Cardiac muscle cell (in vitro differentiated cells and primary cell): ENCODE data around the gene NEURL4. TPM values are rescaled to one million over a fixed set of nuclear protein-coding genes. Genes with fewer than 3 reads are reported as not detected.

Experiments
- DNase-seq, 2 donors: peaks; one replicate each; pipeline versions ENCODE4 v3.0.0 to v3.0.0-alpha.2; 2010 to 2017; ENCODE audit warnings: low read depth in 1 of 2, low spot score in 1 of 2
- H3K27ac ChIP-seq: fragments of 200-600 bp; sonication (generic); 2 replicates; pipeline ENCODE4 v1.5.1; 2016
- H3K27me3 ChIP-seq: fragments of 200-600 bp; sonication (generic); 2 replicates; pipeline ENCODE4 v1.6.0; 2016; ENCODE audit warnings: control low read depth
- H3K36me3 ChIP-seq: fragments of 200-600 bp; sonication (generic); 2 replicates; pipeline ENCODE4 v1.5.1; 2016; ENCODE audit warnings: control low read depth
- H3K4me1 ChIP-seq: fragments of 200-600 bp; sonication (generic); 2 replicates; pipeline ENCODE4 v1.8.1; 2017; ENCODE audit warnings: low read depth, mild to moderate bottlenecking, mixed run types
- H3K4me3 ChIP-seq: fragments of 200-600 bp; sonication (generic); 2 replicates; pipeline ENCODE4 v1.5.1; 2016; ENCODE audit warnings: mild to moderate bottlenecking
- H3K9me3 ChIP-seq: fragments of 200-600 bp; sonication (generic); 2 replicates; pipeline ENCODE4 v1.5.1; 2017; ENCODE audit warnings: low read depth, mild to moderate bottlenecking, control low read depth
- polyA plus RNA-seq: library from polyadenylated mRNA; unstranded; fragments of >200 nt; fragmentation: Nextera tagmentation; extraction: Ambion mirVana; gene quantifications from 2 replicates; pipeline ENCODE4 v1.2.1, GENCODE V29; 2016
- total RNA-seq: library from RNA; depleted of rRNA; stranded (reverse); fragments of >200 nt; gene quantifications from 2 replicates; pipeline ENCODE4 v1.2.3, GENCODE V29; 2016
- TF ChIP-seq, protein P1 (sequence below): IDR thresholded peaks from 2 replicates; pipeline ENCODE4 v1.5.1; 2012; ENCODE audit warnings: low read depth, mild to moderate bottlenecking, low read length

Gene NEURL4
- total and polyA plus RNA-seq, 2 experiments from 2014 or later = 15.5 to 32.4 TPM

DNA sequence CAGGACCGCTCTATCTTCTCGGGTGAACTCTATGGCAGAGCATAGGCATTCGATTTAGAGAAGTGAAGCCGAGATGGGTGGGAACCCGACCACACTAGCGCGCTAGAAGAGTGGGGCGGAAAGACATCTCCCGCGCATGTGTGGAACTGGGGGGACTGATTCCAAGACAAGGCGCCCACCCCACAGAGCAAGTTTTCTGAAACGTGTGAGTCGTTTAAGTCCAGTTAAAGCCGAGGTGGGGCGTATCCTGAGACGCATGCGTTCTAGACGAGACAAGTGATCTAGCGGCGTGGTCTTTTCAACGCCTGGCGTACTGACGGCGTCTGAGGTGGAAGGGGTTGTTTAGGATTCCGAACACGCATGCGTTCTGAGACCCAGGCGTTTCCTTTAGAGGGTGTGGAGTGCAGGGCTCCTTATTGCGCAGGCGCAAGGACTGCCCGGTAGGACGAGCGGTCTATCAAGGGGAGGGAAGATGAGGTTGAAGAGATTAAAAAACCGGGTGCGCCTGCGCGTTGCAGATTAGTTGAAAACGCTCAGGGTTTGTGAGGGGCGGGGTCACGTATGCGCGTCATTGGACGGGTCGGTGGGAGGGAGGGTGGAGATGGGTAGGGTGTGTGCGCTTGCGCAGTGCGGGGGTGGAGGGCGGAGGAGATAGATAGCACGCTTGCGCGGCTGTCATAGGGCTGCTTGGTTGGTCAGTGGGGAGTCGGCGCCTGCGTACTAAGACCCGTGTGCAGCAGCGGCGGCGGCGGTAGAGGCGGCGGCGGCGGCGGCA is 22.0 kb downstream of the NEURL4 start, which contains the start of gene EIF5A:
TSS of gene EIF5A (plus strand) at position 718 of the 775 bp plus-strand sequence. CDS start 2,008 bp downstream, outside the sequence.
- Histone ChIP-seq H3K4me3 (peak within 1 kb of the TSS; percentile 90), H3K4me1 (peaks cover 10% of the 10 kb centered on the region), H3K27ac (peak within 1 kb of the TSS; percentile 99), H3K27me3 (no peaks in the 10 kb centered on the region), H3K36me3 (peaks cover 19% of the 10 kb centered on the region), H3K9me3 (no peaks in the 10 kb centered on the region)
- TF ChIP-seq, protein P1, sequence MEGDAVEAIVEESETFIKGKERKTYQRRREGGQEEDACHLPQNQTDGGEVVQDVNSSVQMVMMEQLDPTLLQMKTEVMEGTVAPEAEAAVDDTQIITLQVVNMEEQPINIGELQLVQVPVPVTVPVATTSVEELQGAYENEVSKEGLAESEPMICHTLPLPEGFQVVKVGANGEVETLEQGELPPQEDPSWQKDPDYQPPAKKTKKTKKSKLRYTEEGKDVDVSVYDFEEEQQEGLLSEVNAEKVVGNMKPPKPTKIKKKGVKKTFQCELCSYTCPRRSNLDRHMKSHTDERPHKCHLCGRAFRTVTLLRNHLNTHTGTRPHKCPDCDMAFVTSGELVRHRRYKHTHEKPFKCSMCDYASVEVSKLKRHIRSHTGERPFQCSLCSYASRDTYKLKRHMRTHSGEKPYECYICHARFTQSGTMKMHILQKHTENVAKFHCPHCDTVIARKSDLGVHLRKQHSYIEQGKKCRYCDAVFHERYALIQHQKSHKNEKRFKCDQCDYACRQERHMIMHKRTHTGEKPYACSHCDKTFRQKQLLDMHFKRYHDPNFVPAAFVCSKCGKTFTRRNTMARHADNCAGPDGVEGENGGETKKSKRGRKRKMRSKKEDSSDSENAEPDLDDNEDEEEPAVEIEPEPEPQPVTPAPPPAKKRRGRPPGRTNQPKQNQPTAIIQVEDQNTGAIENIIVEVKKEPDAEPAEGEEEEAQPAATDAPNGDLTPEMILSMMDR = no peak
- peak; percentile 100 for DNase-seq

DNA sequence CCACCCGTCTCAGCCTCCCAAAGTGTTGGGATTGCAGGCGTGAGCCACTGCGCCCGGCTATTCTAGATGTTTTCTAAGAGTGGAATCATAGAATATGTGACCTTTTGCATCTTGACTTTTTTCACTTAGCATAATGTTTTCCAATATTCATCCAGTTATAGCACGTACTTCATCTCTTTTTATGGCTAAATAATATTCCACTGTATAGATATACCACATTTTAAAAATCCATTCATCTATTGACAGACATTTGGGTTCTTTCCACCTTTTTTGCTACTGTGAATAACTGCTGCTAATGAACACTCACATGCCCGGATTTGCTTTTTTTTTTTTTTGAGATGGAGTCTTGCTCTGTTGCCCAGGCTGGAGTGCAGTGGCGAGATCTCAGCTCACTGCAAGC is 25.0 kb downstream of the NEURL4 start:
- no peak for DNase-seq
- no peaks in the 10 kb centered on the region for H3K9me3 ChIP-seq
- H3K36me3 ChIP-seq = no peaks in the 10 kb centered on the region
- no peak overlapping the region for H3K27ac ChIP-seq
- H3K27me3 ChIP-seq = no peaks in the 10 kb centered on the region
- H3K4me1 ChIP-seq = peaks cover 3% of the 10 kb centered on the region
- TF ChIP-seq, protein P1 = no peak
- no peak overlapping the region for H3K4me3 ChIP-seq

DNA sequence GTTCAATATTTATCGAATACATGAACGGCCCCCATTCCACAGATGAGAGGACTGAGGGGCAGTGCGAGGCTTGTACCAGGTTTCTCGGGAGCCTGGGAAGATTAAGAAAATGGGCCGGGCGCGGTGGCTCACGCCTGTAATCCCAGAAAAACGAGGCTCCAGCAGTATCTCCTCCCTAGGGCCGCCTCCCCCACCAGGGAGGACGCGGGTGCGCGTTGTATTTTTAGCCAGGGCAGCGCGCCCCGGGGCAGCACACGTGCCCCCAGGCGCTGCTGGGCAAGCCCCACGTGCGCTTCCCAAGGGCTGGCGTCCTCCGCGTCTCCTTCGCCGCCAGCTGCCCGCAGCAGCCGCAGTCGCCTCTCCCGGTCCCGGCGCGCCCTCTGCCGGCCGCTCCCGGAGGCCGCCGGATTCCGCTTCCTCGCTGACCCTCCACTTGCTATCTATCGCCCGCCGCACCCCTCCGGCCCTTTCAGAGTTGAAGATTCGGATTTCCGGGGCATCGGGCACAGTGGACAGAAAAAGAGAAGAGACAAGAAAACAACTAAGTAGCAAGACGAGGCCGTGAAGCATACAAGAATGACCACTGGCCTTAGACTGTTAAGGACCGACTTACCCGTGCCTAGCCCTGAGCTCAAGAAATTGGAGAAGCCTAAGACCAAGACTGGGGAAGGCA is 32.8 kb downstream of the NEURL4 start:
- DNase-seq = peak; percentile 87 to 92
- Histone ChIP-seq H3K27ac (no peak overlapping the region), H3K27me3 (peaks cover 4% of the 10 kb centered on the region), H3K4me1 (peaks cover 33% of the 10 kb centered on the region), H3K4me3 (no peak overlapping the region), H3K36me3 (no peaks in the 10 kb centered on the region), H3K9me3 (no peaks in the 10 kb centered on the region)
- TF ChIP-seq, protein P1 = peak; percentile 92

DNA sequence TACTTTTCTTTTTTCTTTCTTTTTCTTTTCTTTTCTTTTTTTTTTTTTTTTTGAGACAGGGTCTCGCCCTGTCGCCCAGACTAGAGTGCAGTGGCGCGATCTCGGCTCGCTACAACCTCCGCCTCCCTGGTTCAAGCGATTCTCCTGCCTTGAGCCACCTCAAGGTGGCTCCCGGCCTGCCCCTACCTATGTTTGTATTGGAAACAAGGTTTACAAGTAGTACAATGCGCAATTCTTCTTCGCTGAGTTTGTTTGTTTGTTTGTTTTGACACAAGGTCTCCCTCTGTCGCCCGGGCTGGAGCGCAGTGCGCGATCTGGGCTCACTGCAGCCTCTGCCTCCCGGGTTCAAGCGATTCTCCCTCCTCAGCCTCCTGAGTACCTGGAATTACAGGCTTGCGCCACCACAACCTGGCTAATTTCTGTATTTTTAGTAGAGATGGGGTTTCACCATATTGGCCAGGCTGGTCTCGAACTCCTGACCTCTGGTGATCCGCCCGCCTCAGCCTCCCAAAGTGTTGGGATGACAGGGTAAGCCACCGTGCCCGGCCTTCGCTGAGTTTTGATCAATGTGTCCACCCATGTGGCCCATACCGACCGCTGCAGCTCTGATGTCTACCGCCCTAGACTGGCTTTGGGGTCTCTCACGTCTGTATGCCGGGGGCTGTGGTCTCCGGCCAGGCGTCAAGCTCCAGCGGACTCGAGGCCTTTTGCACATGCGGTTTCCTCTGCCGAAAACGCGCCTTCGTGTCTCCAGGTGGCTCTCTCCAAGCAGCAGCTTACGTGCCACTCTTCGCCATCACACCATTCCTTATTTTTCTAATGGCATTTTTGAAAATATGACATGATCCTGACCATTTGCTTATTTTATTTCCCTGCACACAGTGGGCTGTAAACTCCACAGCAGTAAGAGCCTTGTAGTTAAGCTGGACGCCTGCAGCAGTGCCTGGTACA is 33.6 kb downstream of the NEURL4 start:
- Histone ChIP-seq H3K36me3 (no peaks in the 10 kb centered on the region), H3K27me3 (peaks cover 4% of the 10 kb centered on the region), H3K4me1 (peaks cover 41% of the 10 kb centered on the region), H3K27ac (no peak overlapping the region), H3K4me3 (peak overlapping the region; percentile 14), H3K9me3 (no peaks in the 10 kb centered on the region)
- no peak for DNase-seq
- TF ChIP-seq, protein P1 = no peak

DNA sequence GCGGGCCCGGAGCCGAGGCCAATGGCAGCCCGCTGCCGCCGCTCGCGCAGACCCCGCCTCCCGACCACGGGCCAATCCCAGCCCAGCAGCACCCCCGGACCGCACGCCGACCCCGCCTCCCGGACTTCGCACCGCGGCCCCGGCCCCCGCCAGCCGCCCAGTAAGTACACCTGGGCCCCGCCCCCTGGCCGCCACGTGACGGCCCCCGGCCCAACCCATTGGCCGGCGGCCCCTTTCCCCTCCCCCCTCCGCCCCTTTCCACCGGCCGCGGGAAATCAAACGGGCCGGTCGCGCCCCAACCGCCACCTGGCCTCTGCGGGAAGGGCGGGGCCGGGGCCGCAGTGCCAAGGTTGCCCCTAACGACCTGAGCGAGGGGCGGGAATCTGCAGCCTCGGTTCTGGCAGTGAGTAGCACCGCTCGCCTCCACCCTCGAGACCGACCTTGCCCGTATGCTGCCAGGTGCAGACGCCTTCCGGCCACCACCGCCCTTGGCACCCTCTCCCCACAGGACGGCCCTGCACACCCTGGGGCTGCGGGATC is 34.5 kb downstream of the NEURL4 start, which contains the start of gene YBX2:
TSS of gene YBX2 (minus strand) at position 26 of the 540 bp plus-strand sequence. CDS start 139 bp downstream, outside the sequence.
- Histone ChIP-seq H3K36me3 (no peaks in the 10 kb centered on the region), H3K27ac (peak within 1 kb of the TSS; percentile 5), H3K4me3 (peak within 1 kb of the TSS; percentile 38), H3K9me3 (no peaks in the 10 kb centered on the region), H3K27me3 (peaks cover 4% of the 10 kb centered on the region), H3K4me1 (peaks cover 41% of the 10 kb centered on the region)
- TF ChIP-seq, protein P1 = no peak
- peak; percentile 25 to 96 for DNase-seq
